Subcutaneous adipose tissue (tissue), 4 donors: Measurements from ENCODE around the gene CHRNA4. TPM values are rescaled to one million over a fixed set of nuclear protein-coding genes. Genes with fewer than 3 reads are reported as not detected.

Experiments
- CTCF ChIP-seq: fragments of 450-650 bp; IDR thresholded peaks from one replicate; pipeline ENCODE4 v1.5.1; 2016; ENCODE audit warnings: low read depth, mild to moderate bottlenecking, control low read depth, antibody characterized with exemption, moderate library complexity
- total RNA-seq, 4 donors: library from RNA; depleted of rRNA; stranded (reverse); fragments of >200 nt; gene quantifications; one replicate each; pipeline ENCODE4 v1.1.0, GENCODE V29; 2016

Gene CHRNA4
- total RNA-seq, 4 donors from 2014 or later = not detected

GRCh38 chr20:63406011-63406410, 44.9 kb upstream of the CHRNA4 start:
- TF ChIP-seq CTCF = no peak

GRCh38 chr20:63405102-63405730, 44.1 kb upstream of the CHRNA4 start:
- no peak for TF ChIP-seq CTCF

- no peak for TF ChIP-seq CTCF
These were observed 43.3 kb upstream of the CHRNA4 start for GRCh38 chr20:63404129-63405085.

GRCh38 chr20:63403403-63404105, 42.4 kb upstream of the CHRNA4 start:
- no peak for TF ChIP-seq CTCF

- no peak for TF ChIP-seq CTCF
These were observed 41.7 kb upstream of the CHRNA4 start for GRCh38 chr20:63402860-63403220.

- no peak for TF ChIP-seq CTCF
These were observed 41.2 kb upstream of the CHRNA4 start for GRCh38 chr20:63402181-63402859.
